Activated naive CD8-positive, alpha-beta T cell (primary cell): ENCODE data around the gene LRRC8C.
A peak's percentile ranks its signal among the peaks of the same experiment; 100 is the strongest.

ENCODE experiments used
- H3K27ac Mint-ChIP-seq: one replicate; pipeline ENCODE4 v1.8.0; 2021; ENCODE audit warnings: mixed read lengths
- H3K27me3 Mint-ChIP-seq: one replicate; pipeline ENCODE4 v1.8.0; 2021; ENCODE audit warnings: mixed read lengths
- H3K36me3 Mint-ChIP-seq: one replicate; pipeline ENCODE4 v1.8.0; 2021; ENCODE audit warnings: mixed read lengths
- H3K4me1 Mint-ChIP-seq: one replicate; pipeline ENCODE4 v1.8.0; 2021; ENCODE audit warnings: low read depth, mixed read lengths
- H3K4me3 Mint-ChIP-seq: one replicate; pipeline ENCODE4 v1.8.0; 2021; ENCODE audit warnings: mild to moderate bottlenecking, mixed read lengths
- H3K9me3 Mint-ChIP-seq: one replicate; pipeline ENCODE4 v1.8.0; 2021; ENCODE audit warnings: low read depth, mixed read lengths

Gene LRRC8C

DNA sequence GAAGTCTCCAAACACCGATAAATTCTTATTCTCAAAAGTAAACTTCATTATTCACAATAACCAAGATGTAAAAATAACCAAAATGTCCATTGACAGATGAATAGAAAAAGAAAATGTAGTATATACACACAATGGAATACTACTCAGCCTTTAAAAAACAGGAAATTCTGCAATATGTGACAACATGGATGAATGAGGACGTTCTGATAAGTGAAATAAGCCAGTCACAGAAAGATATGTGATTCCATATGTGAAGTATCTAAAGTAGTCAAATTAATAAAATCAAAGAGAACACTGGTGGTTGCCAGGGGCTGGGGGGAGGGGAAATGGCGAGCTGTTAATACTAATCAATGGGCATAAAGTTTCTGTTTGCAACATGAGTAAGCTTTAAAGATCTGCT is 36.0 kb downstream of the LRRC8C start:
- H3K36me3 Mint-ChIP-seq: peaks cover 37% of the 10 kb centered on the region
- peak overlapping the region; percentile 9 for H3K4me3 Mint-ChIP-seq
- H3K9me3 Mint-ChIP-seq: no peaks in the 10 kb centered on the region
- peaks cover 95% of the 10 kb centered on the region for H3K4me1 Mint-ChIP-seq
- no peaks in the 10 kb centered on the region for H3K27me3 Mint-ChIP-seq
- H3K27ac Mint-ChIP-seq: peak overlapping the region; percentile 28

DNA sequence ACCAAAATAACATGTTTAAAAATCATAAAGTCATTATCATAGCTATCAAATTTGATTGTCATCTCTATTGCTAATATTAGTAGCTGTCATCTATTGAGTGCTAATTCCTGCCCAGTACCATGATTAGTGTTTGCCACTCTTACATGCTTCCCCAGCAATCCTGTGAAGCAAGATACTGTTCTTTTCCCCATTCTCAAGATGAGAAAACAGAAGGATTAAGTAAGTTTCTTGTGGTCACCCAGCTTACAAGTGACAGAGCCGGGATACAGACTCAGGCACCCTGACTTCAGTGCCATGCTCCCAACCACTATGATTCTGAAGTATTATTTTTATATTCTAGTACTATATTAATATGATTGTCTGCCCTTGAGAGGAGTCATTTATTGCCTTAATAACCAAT is 36.5 kb downstream of the LRRC8C start:
- no peaks in the 10 kb centered on the region for H3K9me3 Mint-ChIP-seq
- no peaks in the 10 kb centered on the region for H3K27me3 Mint-ChIP-seq
- H3K36me3 Mint-ChIP-seq: peaks cover 32% of the 10 kb centered on the region
- H3K4me3 Mint-ChIP-seq: peak overlapping the region; percentile 50
- H3K4me1 Mint-ChIP-seq: peaks cover 95% of the 10 kb centered on the region
- peak overlapping the region; percentile 77 for H3K27ac Mint-ChIP-seq

DNA sequence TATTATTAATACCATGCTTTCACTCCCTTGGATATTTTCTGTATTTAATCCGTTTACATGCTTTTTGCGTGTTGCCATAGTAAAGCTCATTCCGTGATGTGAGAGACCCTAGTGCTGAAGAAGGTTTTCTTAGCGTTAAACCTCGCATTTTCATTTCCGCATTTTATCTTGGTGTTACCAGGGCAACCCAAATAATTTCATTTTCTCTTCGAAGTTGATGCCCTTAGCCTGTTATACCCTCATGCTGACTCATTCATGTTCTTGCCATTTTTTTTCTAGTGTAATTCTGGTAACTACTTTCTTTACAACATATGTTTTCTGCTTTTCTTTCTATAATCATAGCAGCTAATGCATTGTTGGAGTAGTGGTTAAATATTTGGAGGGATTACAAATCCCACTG is 37.2 kb downstream of the LRRC8C start:
- Mint-ChIP-seq H3K27me3 (no peaks in the 10 kb centered on the region), H3K36me3 (peaks cover 25% of the 10 kb centered on the region), H3K4me3 (peak overlapping the region; percentile 63), H3K9me3 (no peaks in the 10 kb centered on the region), H3K4me1 (peaks cover 95% of the 10 kb centered on the region), H3K27ac (peak overlapping the region; percentile 77)

DNA sequence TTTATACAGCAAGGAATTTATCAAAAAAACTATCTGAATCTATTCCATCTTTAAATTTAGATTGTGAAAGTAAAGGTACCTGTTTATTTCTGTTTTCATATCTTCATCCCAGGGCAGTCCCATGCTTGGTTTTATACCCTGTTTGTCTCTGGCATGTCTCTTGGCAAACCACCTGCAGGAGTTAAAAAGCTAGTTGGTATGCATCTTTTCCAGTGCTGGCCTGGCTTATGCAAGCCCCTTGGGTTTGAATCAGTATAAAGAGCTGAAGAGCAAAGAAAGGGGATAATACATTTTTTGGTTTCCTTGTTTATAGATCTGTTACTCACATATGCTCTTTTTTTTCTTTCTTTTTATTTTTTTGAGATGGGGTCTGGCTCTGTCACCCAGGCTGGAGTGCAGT is 37.8 kb downstream of the LRRC8C start:
- Mint-ChIP-seq H3K4me3 (peak overlapping the region; percentile 54), H3K36me3 (peaks cover 29% of the 10 kb centered on the region), H3K4me1 (peaks cover 98% of the 10 kb centered on the region), H3K27me3 (no peaks in the 10 kb centered on the region), H3K9me3 (no peaks in the 10 kb centered on the region), H3K27ac (peak overlapping the region; percentile 86)

DNA sequence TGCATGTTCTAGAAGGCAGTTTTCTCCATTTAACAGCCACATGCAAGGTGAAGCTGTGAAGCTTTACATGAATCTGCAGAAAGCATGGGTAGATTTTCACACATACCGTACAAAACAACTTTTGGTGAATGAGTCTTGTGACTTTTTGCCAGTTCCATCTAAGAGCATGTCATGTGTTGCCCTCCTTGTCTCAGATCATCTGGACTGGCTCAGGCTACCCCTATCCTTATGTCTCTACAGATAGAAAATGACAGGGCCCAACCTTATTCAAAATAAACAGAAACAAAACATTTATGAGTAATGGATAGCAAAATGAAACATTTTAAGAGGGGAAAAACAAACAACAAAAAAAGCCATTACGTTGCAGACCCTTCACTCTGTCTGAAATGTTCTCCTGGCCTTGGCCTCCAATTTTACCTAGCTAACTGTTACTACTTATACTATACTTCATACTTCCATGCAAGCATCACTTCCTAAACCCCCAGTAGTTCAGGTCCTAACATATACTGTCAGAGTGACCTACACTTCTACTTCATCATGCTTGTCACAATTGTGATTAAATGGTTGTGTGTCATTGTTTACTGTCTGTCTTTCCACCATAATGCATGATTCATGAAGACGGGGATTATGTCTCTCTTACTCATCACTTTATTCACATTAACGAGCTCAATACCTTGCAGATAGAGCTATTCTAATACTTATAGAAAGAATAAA is 39.0 kb downstream of the LRRC8C start:
- H3K9me3 Mint-ChIP-seq: no peaks in the 10 kb centered on the region
- H3K4me1 Mint-ChIP-seq: peaks cover 98% of the 10 kb centered on the region
- peak overlapping the region; percentile 49 for H3K4me3 Mint-ChIP-seq
- peak overlapping the region; percentile 86 for H3K27ac Mint-ChIP-seq
- no peaks in the 10 kb centered on the region for H3K27me3 Mint-ChIP-seq
- peaks cover 27% of the 10 kb centered on the region for H3K36me3 Mint-ChIP-seq

DNA sequence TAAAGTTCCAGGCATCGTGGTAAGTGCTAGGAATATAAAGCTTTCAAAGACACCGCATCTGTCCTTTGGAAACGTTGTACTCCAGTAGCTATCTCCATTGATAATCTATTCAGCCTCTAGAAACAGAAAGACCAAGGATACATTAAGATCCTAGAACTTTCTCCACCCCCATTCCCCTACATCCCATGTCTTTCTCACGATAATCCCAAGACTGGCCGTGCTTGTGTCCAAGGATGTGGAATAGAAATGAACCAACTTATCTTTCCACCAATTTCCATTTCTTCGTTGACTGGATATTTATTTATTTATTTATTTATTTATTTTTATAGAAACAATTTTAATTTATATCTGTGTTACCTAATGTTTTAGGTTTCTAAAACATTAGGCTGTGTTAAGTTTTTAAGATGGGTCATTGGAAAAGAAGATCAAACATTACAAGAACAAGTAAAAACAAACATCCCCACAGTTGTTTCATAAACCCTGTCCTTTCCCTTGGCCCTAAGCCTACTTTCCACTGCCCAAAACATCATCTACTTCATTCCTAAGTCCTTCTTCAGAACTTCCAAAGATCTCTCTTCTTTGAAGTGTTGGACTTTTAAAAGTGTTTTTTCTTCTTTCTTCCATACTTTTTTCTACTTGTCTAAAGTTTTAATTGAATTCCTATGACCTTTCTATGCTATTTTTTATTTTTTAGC is 39.7 kb downstream of the LRRC8C start:
- no peaks in the 10 kb centered on the region for H3K9me3 Mint-ChIP-seq
- H3K4me1 Mint-ChIP-seq: peaks cover 98% of the 10 kb centered on the region
- H3K27ac Mint-ChIP-seq: peak overlapping the region; percentile 86
- no peaks in the 10 kb centered on the region for H3K27me3 Mint-ChIP-seq
- peaks cover 27% of the 10 kb centered on the region for H3K36me3 Mint-ChIP-seq
- peak overlapping the region; percentile 15 for H3K4me3 Mint-ChIP-seq

DNA sequence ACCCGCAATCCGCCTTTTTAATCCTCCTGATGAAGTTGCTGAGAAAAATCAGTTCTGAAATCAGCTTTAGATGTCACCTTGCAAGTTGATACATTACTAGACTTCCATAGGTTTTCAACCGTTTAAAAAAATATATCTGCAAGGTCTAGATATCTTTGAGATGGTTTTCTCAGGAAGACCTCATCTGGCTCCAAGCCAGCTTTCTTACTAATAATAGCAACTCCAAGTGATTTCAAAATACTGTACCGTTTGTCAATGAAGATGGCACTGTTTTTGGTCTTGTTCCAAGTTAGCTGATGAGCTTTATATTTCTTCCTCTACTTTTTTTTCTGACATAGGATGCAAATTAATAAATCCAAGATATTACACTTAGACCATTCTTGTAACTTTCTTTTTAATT is 40.3 kb downstream of the LRRC8C start:
- no peaks in the 10 kb centered on the region for H3K9me3 Mint-ChIP-seq
- H3K27ac Mint-ChIP-seq: peak overlapping the region; percentile 81
- H3K4me3 Mint-ChIP-seq: peak overlapping the region; percentile 15
- no peaks in the 10 kb centered on the region for H3K27me3 Mint-ChIP-seq
- H3K4me1 Mint-ChIP-seq: peaks cover 97% of the 10 kb centered on the region
- H3K36me3 Mint-ChIP-seq: peaks cover 27% of the 10 kb centered on the region

DNA sequence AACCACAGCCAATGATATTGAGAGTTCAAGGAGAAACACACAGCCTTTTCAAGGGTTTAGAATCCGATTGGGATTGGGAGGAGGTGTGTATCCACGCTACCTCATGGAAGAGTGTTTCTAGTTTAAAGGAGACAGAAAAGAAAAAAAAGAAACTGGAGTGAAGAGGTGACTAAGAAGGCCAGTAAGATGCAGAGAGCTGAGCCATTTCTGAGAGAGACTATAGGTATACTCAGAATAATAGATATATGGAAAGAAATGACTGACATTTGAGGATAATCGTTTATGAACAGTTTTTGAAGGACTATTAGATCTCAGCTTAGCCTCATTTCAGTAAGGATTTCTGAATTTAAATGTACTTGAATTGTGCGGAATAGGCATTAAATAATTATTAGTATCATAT is 42.8 kb downstream of the LRRC8C start:
- Mint-ChIP-seq H3K36me3 (peaks cover 32% of the 10 kb centered on the region), H3K4me1 (peaks cover 88% of the 10 kb centered on the region), H3K4me3 (peak overlapping the region; percentile 24), H3K9me3 (no peaks in the 10 kb centered on the region), H3K27ac (peak overlapping the region; percentile 81), H3K27me3 (no peaks in the 10 kb centered on the region)

DNA sequence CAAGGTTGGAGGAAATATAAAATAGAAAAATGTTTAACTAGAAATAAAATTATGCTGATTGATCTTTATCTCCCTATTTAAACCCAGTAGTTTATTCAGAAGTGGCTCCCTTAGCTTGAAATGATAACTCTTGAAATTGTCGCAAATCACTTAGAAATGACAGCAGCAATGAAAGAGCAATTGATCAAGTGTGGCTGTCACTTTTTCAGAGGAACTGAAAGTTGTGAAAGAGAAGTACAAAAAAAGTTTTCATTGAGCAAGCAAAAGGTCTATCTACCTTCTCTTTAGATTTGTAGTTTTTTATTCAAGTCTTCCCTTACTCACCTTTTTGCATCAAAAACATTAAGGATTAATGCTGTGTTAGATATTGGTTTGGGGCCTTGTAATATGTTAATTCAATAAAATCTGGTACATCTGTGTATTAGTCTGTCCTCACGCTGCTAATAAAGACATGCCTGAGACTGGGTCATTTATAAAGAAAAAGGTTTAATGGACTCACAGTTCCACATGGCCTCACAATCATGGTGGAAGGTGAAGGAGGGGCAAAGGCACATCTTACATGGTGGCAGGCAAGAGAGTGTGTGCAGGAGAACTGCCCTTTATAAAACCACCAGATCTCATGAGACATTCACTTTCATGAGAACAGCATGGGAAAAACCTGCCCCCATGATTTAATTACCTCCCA is 48.3 kb downstream of the LRRC8C start:
- Mint-ChIP-seq H3K27me3 (no peaks in the 10 kb centered on the region), H3K4me1 (peaks cover 69% of the 10 kb centered on the region), H3K4me3 (peak overlapping the region; percentile 20), H3K9me3 (no peaks in the 10 kb centered on the region), H3K27ac (peak overlapping the region; percentile 34), H3K36me3 (peaks cover 32% of the 10 kb centered on the region)

DNA sequence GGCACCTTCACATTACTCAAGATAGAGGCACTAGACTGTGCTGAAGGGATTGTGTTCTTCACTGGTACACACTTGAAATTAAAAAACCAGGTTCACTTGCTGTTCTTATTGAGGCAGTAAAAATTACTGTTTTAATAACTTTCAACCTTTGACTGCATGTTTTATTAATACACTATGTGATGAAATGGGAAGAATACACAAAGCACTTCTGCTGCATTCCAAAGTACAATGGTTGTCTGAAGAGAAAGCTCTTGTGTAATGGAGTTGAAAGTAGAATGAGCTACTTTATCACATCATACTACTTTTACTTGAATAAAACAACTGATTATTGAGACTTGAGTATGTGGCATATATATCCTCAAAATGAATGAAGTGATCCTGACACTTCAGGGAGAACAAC is 49.7 kb downstream of the LRRC8C start:
- Mint-ChIP-seq H3K27ac (peak overlapping the region; percentile 17), H3K27me3 (no peaks in the 10 kb centered on the region), H3K4me3 (no peak overlapping the region), H3K9me3 (peaks cover 3% of the 10 kb centered on the region), H3K4me1 (peaks cover 69% of the 10 kb centered on the region), H3K36me3 (peaks cover 40% of the 10 kb centered on the region)

DNA sequence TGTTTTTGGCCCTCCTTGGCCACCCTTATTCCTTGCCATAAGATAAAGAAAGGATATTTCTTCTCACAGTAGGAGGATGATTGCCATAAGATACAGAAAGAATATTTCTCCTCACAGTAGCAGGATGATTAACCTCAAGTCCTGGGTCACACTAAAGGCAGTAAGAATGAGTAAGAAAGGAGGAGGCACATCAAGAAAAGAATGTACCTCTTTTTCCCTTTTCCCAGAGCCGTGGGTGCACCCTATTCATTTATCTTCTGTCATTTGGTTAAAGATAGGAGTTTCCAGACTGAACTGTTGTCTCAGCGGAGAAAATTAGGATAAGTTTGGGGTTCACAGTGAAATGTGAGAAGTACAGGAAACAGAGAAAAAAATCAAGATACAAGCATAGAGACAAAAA is 52.5 kb downstream of the LRRC8C start:
- Mint-ChIP-seq H3K27ac (peak overlapping the region; percentile 94), H3K27me3 (no peaks in the 10 kb centered on the region), H3K9me3 (peaks cover 3% of the 10 kb centered on the region), H3K36me3 (peaks cover 51% of the 10 kb centered on the region), H3K4me1 (peaks cover 72% of the 10 kb centered on the region), H3K4me3 (no peak overlapping the region)

DNA sequence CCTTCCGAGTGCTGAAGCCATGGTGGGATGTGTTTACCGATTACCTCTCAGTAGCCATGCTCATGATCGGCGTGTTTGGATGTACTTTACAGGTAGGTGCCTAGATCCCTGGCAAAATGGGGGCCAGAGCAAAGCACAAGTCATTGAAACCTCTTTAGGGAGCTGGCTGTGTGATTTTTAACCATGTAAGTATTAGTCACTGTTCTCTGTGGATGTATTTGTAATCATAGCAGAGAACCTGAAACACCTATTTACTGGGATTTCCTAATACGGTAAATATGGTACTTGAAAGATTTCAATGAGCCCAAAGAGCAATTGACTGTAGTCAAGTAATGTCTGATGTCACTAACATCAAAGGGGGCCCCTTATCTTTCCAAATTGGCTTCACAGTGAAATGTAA is 53.6 kb downstream of the LRRC8C start:
- H3K27me3 Mint-ChIP-seq: no peaks in the 10 kb centered on the region
- H3K4me1 Mint-ChIP-seq: peaks cover 73% of the 10 kb centered on the region

DNA sequence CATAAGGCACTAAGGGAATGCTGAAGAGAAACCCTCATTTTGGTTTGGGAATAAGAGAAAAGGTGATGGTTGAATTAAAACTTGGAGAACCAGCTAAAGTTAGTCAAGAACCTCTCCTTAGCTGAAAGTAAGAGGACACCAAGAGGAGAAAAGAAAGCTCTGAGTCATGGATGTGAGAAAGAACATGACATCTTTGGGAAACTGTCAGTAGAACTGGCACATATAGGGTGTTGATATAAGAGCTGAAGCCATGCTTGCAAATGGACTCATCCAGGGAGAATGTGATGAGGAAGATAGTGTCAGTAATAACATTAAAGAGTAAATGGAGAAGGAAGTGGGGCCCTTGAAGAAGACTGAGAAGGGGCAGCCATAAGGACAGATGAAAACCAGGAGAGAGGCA is 54.3 kb downstream of the LRRC8C start:
- no peaks in the 10 kb centered on the region for H3K27me3 Mint-ChIP-seq
- peaks cover 3% of the 10 kb centered on the region for H3K9me3 Mint-ChIP-seq
- peak overlapping the region; percentile 94 for H3K27ac Mint-ChIP-seq
- H3K4me1 Mint-ChIP-seq: peaks cover 77% of the 10 kb centered on the region
- H3K4me3 Mint-ChIP-seq: no peak overlapping the region
- H3K36me3 Mint-ChIP-seq: peaks cover 47% of the 10 kb centered on the region

More for the DNA sequence above, 53.6 kb downstream of the LRRC8C start:
- peak overlapping the region; percentile 94 for H3K27ac Mint-ChIP-seq
- H3K36me3 Mint-ChIP-seq: peaks cover 46% of the 10 kb centered on the region
- peaks cover 3% of the 10 kb centered on the region for H3K9me3 Mint-ChIP-seq
- peak overlapping the region; percentile 56 for H3K4me3 Mint-ChIP-seq

DNA sequence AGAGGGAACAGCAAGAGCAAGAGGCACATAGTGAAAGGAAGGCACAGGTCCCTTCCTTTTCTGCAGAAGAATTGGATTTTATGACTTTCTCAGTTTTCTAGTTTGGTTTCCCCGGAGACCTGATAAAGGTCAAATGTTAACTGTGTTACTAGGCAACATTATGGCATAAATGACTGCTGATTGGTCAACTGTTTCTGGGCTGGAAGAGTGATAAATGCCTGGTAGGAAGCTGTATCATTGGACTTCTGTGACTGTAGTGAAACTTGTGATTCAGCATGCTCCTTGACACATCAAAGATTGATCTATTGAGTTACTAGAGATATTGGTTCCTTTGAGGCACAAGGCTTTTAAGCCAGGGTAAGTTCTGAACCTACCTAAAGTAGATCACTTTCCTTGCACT is 55.7 kb downstream of the LRRC8C start:
- Mint-ChIP-seq H3K9me3 (peaks cover 3% of the 10 kb centered on the region), H3K36me3 (peaks cover 51% of the 10 kb centered on the region), H3K27ac (peak overlapping the region; percentile 91), H3K4me1 (peaks cover 83% of the 10 kb centered on the region), H3K4me3 (peak overlapping the region; percentile 38), H3K27me3 (no peaks in the 10 kb centered on the region)

DNA sequence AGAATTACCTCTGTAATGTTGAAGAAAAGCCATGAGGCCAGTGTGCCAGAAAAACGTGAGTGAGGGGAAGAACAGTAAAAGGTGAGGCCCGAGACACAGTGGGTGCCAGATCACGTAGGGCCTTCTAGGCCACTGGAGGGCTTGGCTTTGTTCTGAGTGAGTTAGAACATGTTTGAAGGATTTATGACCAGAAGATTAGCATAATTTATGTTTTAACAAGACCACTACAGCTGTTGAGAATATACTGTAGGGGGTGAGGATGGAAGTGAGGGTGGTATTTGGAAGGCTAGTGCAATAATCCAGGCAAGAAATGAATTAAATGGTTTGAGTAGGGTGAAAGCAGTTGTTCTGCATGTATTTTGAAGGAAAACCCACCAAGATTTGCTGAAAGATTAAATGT is 56.3 kb downstream of the LRRC8C start:
- H3K9me3 Mint-ChIP-seq: peaks cover 3% of the 10 kb centered on the region
- no peak overlapping the region for H3K4me3 Mint-ChIP-seq
- peaks cover 53% of the 10 kb centered on the region for H3K36me3 Mint-ChIP-seq
- peak overlapping the region; percentile 91 for H3K27ac Mint-ChIP-seq
- peaks cover 87% of the 10 kb centered on the region for H3K4me1 Mint-ChIP-seq
- H3K27me3 Mint-ChIP-seq: no peaks in the 10 kb centered on the region
